Forelimb muscle (tissue), 1 donor: Measurements from ENCODE around the gene NUPR1. TPM values are rescaled to one million over a fixed set of nuclear protein-coding genes. Genes with fewer than 3 reads are reported as not detected.
"Not testable (repeated sequence)": the region's sequence is repeated elsewhere in the genome, so short reads cannot be mapped to it uniquely, and the experiment has no call there.

ENCODE experiments used
- DNase-seq: peaks from one replicate; pipeline ENCODE4 v3.0.0-alpha.2; 2013; ENCODE audit warnings: low read depth
- polyA plus RNA-seq: library from polyadenylated mRNA; unstranded; fragments of 120-200 nt; gene quantifications from one replicate; pipeline ENCODE4 v1.2.1, GENCODE V29; 2013; ENCODE audit not compliant: insufficient read length

Gene NUPR1
- polyA plus RNA-seq = 27.9 TPM

GRCh38 chr16:28538733-28539596 lies at the start of gene NUPR1:
Gene NUPR1, minus strand, starts transcription at chr16:28538974. Its CDS starts 67 bp downstream, at chr16:28538907.
- peak; percentile 98 for DNase-seq

GRCh38 chr16:28587386-28587785 lies 48.6 kb upstream of the NUPR1 start:
- no peak for DNase-seq

- no peak for DNase-seq
Measured at GRCh38 chr16:28586466-28586865, 47.7 kb upstream of the NUPR1 start.

- no peak for DNase-seq
Measured at GRCh38 chr16:28585674-28586073, 46.9 kb upstream of the NUPR1 start.

GRCh38 chr16:28580726-28581315 lies 42.0 kb upstream of the NUPR1 start:
- no peak for DNase-seq

GRCh38 chr16:28575446-28576109 lies 36.8 kb upstream of the NUPR1 start:
- no peak for DNase-seq

GRCh38 chr16:28574925-28575324 lies 36.2 kb upstream of the NUPR1 start:
- DNase-seq = no peak

GRCh38 chr16:28573738-28574718 lies 35.3 kb upstream of the NUPR1 start:
- no peak for DNase-seq

GRCh38 chr16:28572696-28573510 lies 34.1 kb upstream of the NUPR1 start:
- peak; percentile 59 for DNase-seq

GRCh38 chr16:28569968-28570752 lies 31.4 kb upstream of the NUPR1 start:
- DNase-seq = no peak

GRCh38 chr16:28569021-28569420 lies 30.2 kb upstream of the NUPR1 start:
- no peak for DNase-seq

GRCh38 chr16:28567292-28567691 lies 28.5 kb upstream of the NUPR1 start:
- no peak for DNase-seq

GRCh38 chr16:28566233-28566925 lies 27.6 kb upstream of the NUPR1 start:
- not testable (repeated sequence) for DNase-seq

GRCh38 chr16:28563218-28563617 lies 24.4 kb upstream of the NUPR1 start:
- DNase-seq = no peak

- DNase-seq = no peak
Measured at GRCh38 chr16:28562199-28562598, 23.4 kb upstream of the NUPR1 start.

GRCh38 chr16:28561557-28562187 lies 22.9 kb upstream of the NUPR1 start:
- no peak for DNase-seq

- DNase-seq = no peak
Measured at GRCh38 chr16:28558456-28558855, 19.7 kb upstream of the NUPR1 start.

- no peak for DNase-seq
Measured at GRCh38 chr16:28556914-28557320, 18.1 kb upstream of the NUPR1 start.

- no peak for DNase-seq
Measured at GRCh38 chr16:28555561-28555960, 16.8 kb upstream of the NUPR1 start.
